ENCODE results near the gene CXCL14. TPM values are rescaled to one million over a fixed set of nuclear protein-coding genes. Genes with fewer than 3 reads are reported as not detected.

CXCL14 gene
- total and polyA plus RNA-seq, 7 donors = 2.6 to 28.9 (median 21.4) TPM

GRCh38 chr5:135526924-135527323 is 51.9 kb downstream of the CXCL14 start:
- Histone ChIP-seq H3K27me3 (ENCODE audit: insufficient read depth in 3 of 3, low read length in 2 of 3) (peaks cover 0 to 21% (median 0%) of the 10 kb centered on the region in 3 donors), H3K9me3 (no peaks in the 10 kb centered on the region), H3K4me3 (no peak overlapping the region), H3K36me3 (ENCODE audit: insufficient read depth in 1 of 2, low read depth in 1 of 2) (no peaks in the 10 kb centered on the region), H3K27ac (no peak overlapping the region), H3K4me1 (no peaks in the 10 kb centered on the region)
- intact Hi-C loops (cut with DNase I) = no loop called here
- no peak for DNase-seq
- ATAC-seq = no peak
- TF ChIP-seq, protein P1, sequence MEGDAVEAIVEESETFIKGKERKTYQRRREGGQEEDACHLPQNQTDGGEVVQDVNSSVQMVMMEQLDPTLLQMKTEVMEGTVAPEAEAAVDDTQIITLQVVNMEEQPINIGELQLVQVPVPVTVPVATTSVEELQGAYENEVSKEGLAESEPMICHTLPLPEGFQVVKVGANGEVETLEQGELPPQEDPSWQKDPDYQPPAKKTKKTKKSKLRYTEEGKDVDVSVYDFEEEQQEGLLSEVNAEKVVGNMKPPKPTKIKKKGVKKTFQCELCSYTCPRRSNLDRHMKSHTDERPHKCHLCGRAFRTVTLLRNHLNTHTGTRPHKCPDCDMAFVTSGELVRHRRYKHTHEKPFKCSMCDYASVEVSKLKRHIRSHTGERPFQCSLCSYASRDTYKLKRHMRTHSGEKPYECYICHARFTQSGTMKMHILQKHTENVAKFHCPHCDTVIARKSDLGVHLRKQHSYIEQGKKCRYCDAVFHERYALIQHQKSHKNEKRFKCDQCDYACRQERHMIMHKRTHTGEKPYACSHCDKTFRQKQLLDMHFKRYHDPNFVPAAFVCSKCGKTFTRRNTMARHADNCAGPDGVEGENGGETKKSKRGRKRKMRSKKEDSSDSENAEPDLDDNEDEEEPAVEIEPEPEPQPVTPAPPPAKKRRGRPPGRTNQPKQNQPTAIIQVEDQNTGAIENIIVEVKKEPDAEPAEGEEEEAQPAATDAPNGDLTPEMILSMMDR (IDR thresholded peaks at IDR 0.05) = no peak

- no peak for ATAC-seq
- TF ChIP-seq, protein P1 (IDR thresholded peaks at IDR 0.05) = no peak
- Histone ChIP-seq H3K4me1 (no peaks in the 10 kb centered on the region), H3K9me3 (no peaks in the 10 kb centered on the region), H3K27me3 (ENCODE audit: insufficient read depth in 3 of 3, low read length in 2 of 3) (peaks cover 0 to 13% (median 5%) of the 10 kb centered on the region in 3 donors), H3K4me3 (no peak overlapping the region), H3K27ac (no peak overlapping the region), H3K36me3 (ENCODE audit: insufficient read depth in 1 of 2, low read depth in 1 of 2) (no peaks in the 10 kb centered on the region)
- DNase-seq = no peak
- intact Hi-C loops (cut with DNase I) = no loop called here
- 45 to 52% (median 51%) methylated on average over 2 of the region's 2 CpGs for WGBS, 3 donors
Observed at GRCh38 chr5:135521964-135522363, 56.8 kb downstream of the CXCL14 start.

Other genes starting within 250 kb of the CXCL14 start
- gene MACROH2A1, start 179.8 kb downstream of the CXCL14 start, total RNA-seq = 100 to 1,000 TPM in 1 of 4 donors, 10 to 100 TPM in 3; 57.8 to 108 (median 81.5) TPM
- 100 to 1,000 TPM in 2 of 3 donors, 10 to 100 TPM in 1; 73.1 to 127 (median 125) TPM for gene MACROH2A1, start 179.8 kb downstream of the CXCL14 start, polyA plus RNA-seq
- gene DCANP1, start 131.6 kb downstream of the CXCL14 start, total RNA-seq = not detected
- gene DCANP1, start 131.6 kb downstream of the CXCL14 start, polyA plus RNA-seq = under 1 TPM in 1 of 3 donors, not detected in 2; 0.01 TPM
- gene TIFAB, start 126.6 kb downstream of the CXCL14 start, total RNA-seq = not detected
- gene TIFAB, start 126.6 kb downstream of the CXCL14 start, polyA plus RNA-seq = under 1 TPM in 1 of 3 donors, not detected in 2; under 0.01 TPM
- gene NEUROG1, start 43.0 kb downstream of the CXCL14 start, total RNA-seq = not detected
- gene NEUROG1, start 43.0 kb downstream of the CXCL14 start, polyA plus RNA-seq = not detected